GM13977 (cell line): ENCODE data around the gene GABRR2.
A peak's percentile ranks its signal among the peaks of the same experiment; 100 is the strongest.

Experiments
- DNase-seq: peaks from one replicate; pipeline ENCODE4 v3.0.0; 2012; ENCODE audit warnings: low spot score
- CTCF ChIP-seq: IDR thresholded peaks from 2 replicates; pipeline ENCODE4 v1.5.1; 2012; ENCODE audit warnings: mild to moderate bottlenecking, control low read depth; ENCODE audit not compliant: insufficient read depth; ENCODE audit errors: extremely low read depth, missing control alignments
- in situ Hi-C: fragments of 300-500 bp; cut with MboI; formaldehyde crosslinking; loops from one replicate; pipeline ENCODE4 v1.12.0; 2022; ENCODE audit warnings: low sequenced_read_pairs, low pct_unique_long_range_greater_than_20kb, mixed read lengths, inconsistent platforms; ENCODE audit not compliant: unreplicated experiment

GABRR2 gene

GRCh38 chr6:89350281-89350966 is 35.3 kb upstream of the GABRR2 start:
- in situ Hi-C loops: no loop called here
- TF ChIP-seq CTCF: no peak

GRCh38 chr6:89348372-89348771 is 33.3 kb upstream of the GABRR2 start:
- in situ Hi-C loops: no loop called here
- no peak for DNase-seq
- no peak for TF ChIP-seq CTCF

More at GRCh38 chr6:89350281-89350966, 35.3 kb upstream of the GABRR2 start:
- DNase-seq: peak; percentile 45

GRCh38 chr6:89347825-89348224 is 32.7 kb upstream of the GABRR2 start:
- no peak for DNase-seq
- in situ Hi-C loops: no loop called here
- no peak for TF ChIP-seq CTCF

DNA sequence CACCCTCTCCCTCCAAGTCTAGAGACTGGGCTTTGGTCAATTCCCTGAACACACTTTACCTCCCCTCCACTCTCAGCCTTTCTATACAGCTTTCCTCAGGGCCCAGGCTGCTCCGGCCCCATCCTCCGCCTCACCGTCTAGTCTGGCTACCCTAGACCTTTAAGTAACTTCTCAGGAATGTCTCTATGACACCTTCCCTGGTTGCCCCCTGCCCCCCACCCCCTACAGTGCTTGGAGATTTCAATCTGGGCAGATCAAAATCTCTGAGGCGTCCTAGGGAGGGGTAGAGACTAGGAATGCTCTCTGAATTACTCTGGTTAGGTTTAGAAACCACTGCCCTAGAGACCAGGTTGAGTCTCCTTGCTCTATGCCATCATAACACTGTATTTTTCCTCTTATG is 31.3 kb upstream of the GABRR2 start:
- in situ Hi-C loops: no loop called here
- DNase-seq: no peak
- no peak for TF ChIP-seq CTCF

GRCh38 chr6:89339565-89339964 is 24.5 kb upstream of the GABRR2 start:
- no peak for TF ChIP-seq CTCF
- no peak for DNase-seq
- in situ Hi-C loops: no loop called here

- no peak for TF ChIP-seq CTCF
- in situ Hi-C loops: no loop called here
- DNase-seq: no peak
These were observed 20.1 kb upstream of the GABRR2 start for GRCh38 chr6:89335164-89335563.
